ENCODE results near the gene ASB18. TPM values are rescaled to one million over a fixed set of nuclear protein-coding genes. Genes with fewer than 3 reads are reported as not detected.

Gene ASB18
- total and polyA plus RNA-seq, 2 donors (not counting 3 experiments of a cell fraction or from before 2014, with no cell fraction given) = not detected

GRCh38 chr2:236166796-236167296 is 97.4 kb downstream of the ASB18 start:
- H3K9ac ChIP-seq (replicated peaks; ENCODE audit: extremely low read depth, insufficient read depth, low read length) = peak overlapping the region; percentile 8
- DNase-seq (ENCODE audit: low read depth, low spot score) = peak; percentile 27
- POLR2A ChIA-PET = interaction anchor here (0.7 kb wide), 1 partner anchor 41 kb away, joined by 6 read pairs; no protein-coding TSS in a partner anchor
- intact Hi-C loops (cut with micrococcal nuclease) = loop anchor here (1.0 to 5.0 kb wide), 2 partner anchors 11 to 405 kb away; no protein-coding TSS in a partner anchor
- no TSS peak for BruUV-seq (replicated peaks)
- H3K27ac ChIP-seq (ENCODE audit: insufficient read depth, low read depth, low read length) = peak overlapping the region; percentile 12
- no peaks in the 10 kb centered on the region for H3K36me3 ChIP-seq (ENCODE audit: control insufficient read depth in 2 of 2, extremely low read depth in 1 of 2, insufficient read depth in 2 of 2, low read length in 2 of 2)
- no peaks in the 10 kb centered on the region for H3K79me2 ChIP-seq (ENCODE audit: control insufficient read depth, insufficient read depth, low read length)
- H3K9me3 ChIP-seq (replicated peaks; ENCODE audit: control insufficient read depth, insufficient read depth, low read length) = no peaks in the 10 kb centered on the region
- peak overlapping the region; percentile 29 for H3K4me2 ChIP-seq (ENCODE audit: insufficient read depth, low read length)
- peak overlapping the region; percentile 92 for H2AFZ ChIP-seq (ENCODE audit: low read depth, low read length)
- dilution Hi-C loops (cut with MboI; ENCODE audit: extremely low pct_ligation_motif_present, low sequenced_read_pairs) = no loop called here
- peaks cover 25% of the 10 kb centered on the region for H3K4me1 ChIP-seq (ENCODE audit: control insufficient read depth, extremely low read depth, insufficient read depth, low read length)
- TF ChIP-seq GATA2 (IDR thresholded peaks at IDR 0.05; ENCODE audit: insufficient read depth, insufficient read length, low read depth, low read length) = no peak
- no peak for TF ChIP-seq FOS (IDR thresholded peaks at IDR 0.05; ENCODE audit: borderline replicate concordance, insufficient read depth, low read length)
- no peak for TF ChIP-seq MAX (IDR thresholded peaks at IDR 0.05; ENCODE audit: insufficient read depth, insufficient read length)
- no peak for TF ChIP-seq CTCF (IDR thresholded peaks at IDR 0.05; ENCODE audit: extremely low read depth in 1 of 2, insufficient read depth in 1 of 2, low read depth in 1 of 2, low read length in 2 of 2)
- no peaks in the 10 kb centered on the region for H4K20me1 ChIP-seq (replicated peaks; ENCODE audit: control insufficient read depth, extremely low read depth, insufficient read depth, low read length)
- CTCF ChIA-PET = interaction anchor here (1.0 to 3.7 kb wide), 5 partner anchors 9 to 388 kb away, joined by 3 to 17 read pairs (median 10); no protein-coding TSS in a partner anchor
- no peaks in the 10 kb centered on the region for H3K9me1 ChIP-seq (replicated peaks; ENCODE audit: control insufficient read depth, extremely low read depth, insufficient read depth, low read length)
- H3K27me3 ChIP-seq (ENCODE audit: control insufficient read depth in 2 of 2, insufficient read depth in 2 of 2, low read length in 2 of 2) = peaks cover 3 to 34% of the 10 kb centered on the region in 2 experiments
- FAIRE-seq = no peak
- peak overlapping the region; percentile 59 to 73 (median 68) for H3K4me3 ChIP-seq (replicated peaks in 1 of 3; ENCODE audit: insufficient read depth in 1 of 3, low read depth in 1 of 3, low read length in 3 of 3)

All from endothelial cell of umbilical vein (primary cell).